LNCAP (cell line): ENCODE measurements around the gene ELOVL2.

Source experiments
- TF ChIP-seq, protein P1 (sequence below): fragments of 450-650 bp; IDR thresholded peaks from 2 replicates; pipeline ENCODE4 v1.5.1; 2017; ENCODE audit warnings: mild to moderate bottlenecking

The ELOVL2 gene

DNA sequence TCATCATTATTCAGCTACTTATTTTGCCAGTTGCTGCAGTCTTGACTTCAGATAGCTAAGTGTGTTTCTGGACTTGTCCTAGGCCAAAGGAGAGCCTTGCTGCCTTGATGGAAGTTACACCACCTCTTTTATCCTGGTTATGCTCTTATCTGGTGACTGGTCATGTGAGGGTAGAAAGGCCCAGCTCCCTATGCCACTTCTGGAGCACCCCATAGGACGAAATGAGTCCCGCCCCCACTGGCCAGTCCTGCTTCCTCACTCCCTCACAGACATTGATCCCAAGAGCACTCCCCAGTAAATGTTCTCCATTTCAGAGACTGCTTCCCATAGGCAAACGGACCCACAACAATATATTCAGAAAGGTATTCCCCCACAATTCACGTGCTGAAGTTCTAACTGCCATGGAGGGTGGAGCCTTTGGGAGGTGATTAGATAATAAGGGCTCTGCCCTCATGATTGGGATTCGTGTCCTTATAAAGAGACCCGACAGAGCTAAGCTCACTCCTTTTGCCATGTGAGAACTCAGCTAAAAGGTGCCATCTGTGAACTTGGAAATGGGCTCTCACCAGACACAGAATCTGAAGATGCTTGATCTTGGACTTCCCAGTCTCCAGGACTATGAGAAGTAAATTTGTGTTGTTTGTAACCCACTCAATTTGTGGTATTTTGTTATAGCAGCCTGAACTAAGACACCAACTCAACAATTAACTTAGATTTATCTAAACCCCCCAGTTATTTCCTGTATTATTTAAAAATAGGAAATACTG is 21.5 kb upstream of the ELOVL2 start:
- TF ChIP-seq, protein P1, sequence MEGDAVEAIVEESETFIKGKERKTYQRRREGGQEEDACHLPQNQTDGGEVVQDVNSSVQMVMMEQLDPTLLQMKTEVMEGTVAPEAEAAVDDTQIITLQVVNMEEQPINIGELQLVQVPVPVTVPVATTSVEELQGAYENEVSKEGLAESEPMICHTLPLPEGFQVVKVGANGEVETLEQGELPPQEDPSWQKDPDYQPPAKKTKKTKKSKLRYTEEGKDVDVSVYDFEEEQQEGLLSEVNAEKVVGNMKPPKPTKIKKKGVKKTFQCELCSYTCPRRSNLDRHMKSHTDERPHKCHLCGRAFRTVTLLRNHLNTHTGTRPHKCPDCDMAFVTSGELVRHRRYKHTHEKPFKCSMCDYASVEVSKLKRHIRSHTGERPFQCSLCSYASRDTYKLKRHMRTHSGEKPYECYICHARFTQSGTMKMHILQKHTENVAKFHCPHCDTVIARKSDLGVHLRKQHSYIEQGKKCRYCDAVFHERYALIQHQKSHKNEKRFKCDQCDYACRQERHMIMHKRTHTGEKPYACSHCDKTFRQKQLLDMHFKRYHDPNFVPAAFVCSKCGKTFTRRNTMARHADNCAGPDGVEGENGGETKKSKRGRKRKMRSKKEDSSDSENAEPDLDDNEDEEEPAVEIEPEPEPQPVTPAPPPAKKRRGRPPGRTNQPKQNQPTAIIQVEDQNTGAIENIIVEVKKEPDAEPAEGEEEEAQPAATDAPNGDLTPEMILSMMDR = no peak

DNA sequence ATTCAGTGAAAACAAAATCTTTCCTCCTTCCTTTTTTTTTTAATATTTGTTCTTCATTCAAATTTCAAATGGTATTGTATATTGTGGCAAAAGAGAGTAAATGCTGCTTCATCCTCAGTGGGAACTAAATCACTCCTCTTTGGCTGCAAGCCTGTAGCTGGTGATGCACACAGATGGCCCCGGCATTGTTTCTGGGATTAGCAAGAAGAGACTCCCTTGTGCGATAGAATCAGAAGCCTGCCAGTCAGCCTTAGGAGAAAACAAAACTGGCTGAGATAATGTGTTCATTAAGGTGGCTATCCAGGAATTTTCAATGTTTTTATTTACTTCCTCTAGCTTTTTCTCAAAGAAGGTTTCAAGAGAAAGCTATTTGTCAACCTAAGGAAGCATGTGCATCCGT is 20.7 kb upstream of the ELOVL2 start:
- TF ChIP-seq, protein P1 = no peak

DNA sequence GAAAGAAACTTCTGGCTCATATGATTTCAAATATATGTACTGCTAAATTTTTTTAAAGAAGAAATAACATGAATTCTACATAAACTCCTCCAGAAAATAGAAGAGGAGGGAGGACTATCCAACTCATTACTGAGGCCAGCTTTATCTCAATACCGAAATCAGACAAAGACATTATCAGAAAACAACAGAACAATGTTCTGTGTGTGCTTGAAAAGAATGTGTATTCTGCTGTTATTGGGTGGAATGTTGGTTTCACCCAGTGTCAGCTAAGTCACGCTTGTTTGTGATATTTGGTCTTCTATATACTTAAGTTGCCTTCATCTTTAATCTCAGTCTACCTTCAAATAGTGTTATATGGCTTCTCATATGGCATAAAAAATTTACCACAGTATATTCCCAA is 18.6 kb upstream of the ELOVL2 start:
- TF ChIP-seq, protein P1 = no peak

DNA sequence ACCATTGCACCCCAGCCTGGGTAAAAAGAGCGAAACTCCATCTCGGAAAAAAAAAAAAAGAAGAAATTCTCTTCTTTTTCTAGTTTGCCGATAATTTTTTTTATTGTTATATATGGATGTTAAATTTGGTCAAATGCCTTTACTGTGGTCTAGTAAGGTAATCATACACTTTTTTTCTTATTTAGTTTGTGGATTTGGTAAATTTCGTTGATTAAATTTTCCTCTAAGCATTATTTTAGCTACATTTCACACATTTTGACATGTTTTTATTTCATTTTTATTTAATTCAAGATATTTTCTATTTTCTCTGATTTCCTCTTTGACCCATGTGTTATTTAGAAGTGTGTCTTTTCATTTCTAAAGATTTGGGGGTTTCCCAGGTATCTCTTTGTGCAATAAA is 18.0 kb upstream of the ELOVL2 start:
- TF ChIP-seq, protein P1 = no peak

DNA sequence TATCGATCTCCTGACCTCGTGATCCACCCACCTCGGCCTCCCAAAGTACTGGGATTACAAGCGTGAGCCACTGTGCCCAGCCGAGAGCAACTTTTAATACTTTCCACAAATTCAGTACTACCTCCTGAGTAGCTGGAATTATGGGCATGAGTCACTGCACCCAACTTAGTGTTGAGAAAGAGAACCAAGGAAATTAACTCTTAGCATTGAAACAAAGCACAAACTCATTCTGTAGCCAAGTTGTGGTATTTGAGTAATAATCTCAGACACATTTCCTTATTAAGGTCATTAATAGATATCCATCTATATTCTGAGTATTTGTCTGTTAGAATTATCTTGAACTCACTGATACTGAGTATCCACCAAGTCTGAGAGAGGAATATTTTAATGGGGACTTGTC is 14.3 kb upstream of the ELOVL2 start:
- TF ChIP-seq, protein P1 = no peak

DNA sequence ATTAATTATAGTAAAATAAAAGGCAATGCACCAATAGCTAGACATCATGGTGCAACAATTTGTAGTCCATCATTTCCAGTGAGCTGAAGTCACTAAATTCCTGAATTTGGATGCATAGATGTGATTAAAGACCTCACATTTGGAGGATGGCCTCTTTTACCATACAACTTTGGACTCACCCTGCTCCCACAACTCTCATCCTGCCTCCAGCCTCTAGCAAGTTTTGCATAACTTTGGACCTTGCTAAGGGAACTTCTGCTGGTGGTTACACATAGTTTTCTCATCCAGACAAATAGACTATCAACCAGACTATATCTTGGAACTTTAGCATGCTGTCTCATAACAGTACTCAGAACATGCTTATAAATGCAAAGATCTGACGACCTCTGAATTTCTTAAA is 12.8 kb upstream of the ELOVL2 start:
- TF ChIP-seq, protein P1 = no peak

DNA sequence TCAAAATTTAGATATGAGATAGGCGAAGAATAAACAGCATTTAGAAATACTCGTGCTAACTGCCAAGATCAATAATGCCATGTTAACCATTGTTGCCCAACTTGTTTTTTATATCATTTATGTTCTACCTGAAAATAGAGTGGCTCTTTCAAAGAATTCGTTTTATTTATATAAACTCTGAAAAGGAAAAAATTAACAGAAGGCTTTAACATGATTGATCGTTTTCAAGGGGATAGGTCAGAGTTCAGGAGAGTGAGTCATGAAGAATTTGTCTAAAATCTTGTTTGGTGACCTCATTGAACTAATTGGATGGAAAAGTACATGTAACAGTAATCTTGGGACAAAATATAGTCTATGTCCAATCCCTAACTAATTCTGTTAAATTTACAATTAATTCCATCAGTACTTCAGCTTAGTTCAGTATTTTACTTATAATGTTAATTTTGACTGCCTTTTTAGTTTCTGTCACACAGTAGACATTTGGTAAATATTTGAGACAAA is 11.1 kb upstream of the ELOVL2 start:
- TF ChIP-seq, protein P1 = no peak

DNA sequence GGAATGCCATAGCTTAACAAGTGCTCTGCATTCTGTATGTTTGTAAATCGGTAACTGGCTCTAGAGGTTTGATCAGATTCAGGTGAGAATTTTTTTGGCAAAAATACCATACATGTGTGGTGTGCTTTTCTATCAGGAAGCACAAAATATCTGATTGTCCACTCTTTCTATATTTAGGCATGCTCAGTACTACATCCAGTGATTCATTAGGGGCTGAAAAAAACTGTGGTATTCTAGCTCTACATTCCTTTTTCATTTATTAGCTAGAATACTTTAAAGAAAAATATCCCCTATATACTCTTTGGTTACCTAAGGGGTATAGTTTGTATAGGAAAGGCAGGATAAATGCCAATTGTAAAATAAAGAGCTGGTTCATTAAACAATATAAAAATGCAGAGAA is 10.6 kb upstream of the ELOVL2 start:
- TF ChIP-seq, protein P1 = no peak
